WERI-Rb-1 (cell line): ENCODE measurements around the gene SLC25A3.

Experiments used
- DNase-seq: peaks from one replicate; pipeline ENCODE4 v3.0.0-alpha.2; 2020
- H3K27ac ChIP-seq: fragments of 250-450 bp; sonication (Bioruptor Pico); 2 replicates; pipeline ENCODE4 v1.5.1; 2020; ENCODE audit warnings: mild to moderate bottlenecking, moderate library complexity
- H3K27me3 ChIP-seq: fragments of 250-450 bp; sonication (Bioruptor Pico); 2 replicates; pipeline ENCODE4 v1.5.1; 2021; ENCODE audit warnings: mild to moderate bottlenecking, low read depth, moderate library complexity; ENCODE audit not compliant: insufficient read depth, severe bottlenecking
- H3K36me3 ChIP-seq: fragments of 250-450 bp; sonication (Bioruptor Pico); 2 replicates; pipeline ENCODE4 v1.5.1; 2020; ENCODE audit warnings: mild to moderate bottlenecking, moderate library complexity
- H3K4me3 ChIP-seq: 2 replicates; pipeline ENCODE4 v1.5.1; 2011; ENCODE audit warnings: low read depth, mild to moderate bottlenecking, control low read depth, low read length
- H3K9me3 ChIP-seq: fragments of 250-450 bp; sonication (Bioruptor Pico); 2 replicates; pipeline ENCODE4 v1.5.1; 2021; ENCODE audit warnings: mild to moderate bottlenecking, moderate library complexity; ENCODE audit not compliant: severe bottlenecking
- CTCF ChIP-seq: IDR thresholded peaks from 2 replicates; pipeline ENCODE4 v1.5.1; 2011; ENCODE audit warnings: low read depth, mild to moderate bottlenecking, control low read depth, inconsistent platforms, low read length

SLC25A3 gene

GRCh38 chr12:98578392-98578791 lies 15.1 kb upstream of the SLC25A3 start:
- Histone ChIP-seq H3K9me3 (no peaks in the 10 kb centered on the region), H3K4me3 (no peak overlapping the region), H3K27ac (no peak overlapping the region), H3K36me3 (no peaks in the 10 kb centered on the region), H3K27me3 (no peaks in the 10 kb centered on the region)
- no peak for DNase-seq
- no peak for TF ChIP-seq CTCF

- no peak overlapping the region for H3K4me3 ChIP-seq
- no peak overlapping the region for H3K27ac ChIP-seq
- TF ChIP-seq CTCF: no peak
- no peaks in the 10 kb centered on the region for H3K36me3 ChIP-seq
- H3K27me3 ChIP-seq: no peaks in the 10 kb centered on the region
- no peak for DNase-seq
- H3K9me3 ChIP-seq: no peaks in the 10 kb centered on the region
These were observed 14.7 kb upstream of the SLC25A3 start for GRCh38 chr12:98578821-98579220.

- no peak for TF ChIP-seq CTCF
- H3K36me3 ChIP-seq: no peaks in the 10 kb centered on the region
- H3K27ac ChIP-seq: no peak overlapping the region
- no peaks in the 10 kb centered on the region for H3K9me3 ChIP-seq
- no peak overlapping the region for H3K4me3 ChIP-seq
- H3K27me3 ChIP-seq: no peaks in the 10 kb centered on the region
- no peak for DNase-seq
These were observed 14.1 kb upstream of the SLC25A3 start for GRCh38 chr12:98579347-98579746.

- Histone ChIP-seq H3K36me3 (no peaks in the 10 kb centered on the region), H3K27ac (no peak overlapping the region), H3K9me3 (no peaks in the 10 kb centered on the region), H3K27me3 (no peaks in the 10 kb centered on the region), H3K4me3 (no peak overlapping the region)
- no peak for DNase-seq
- TF ChIP-seq CTCF: no peak
These were observed 13.7 kb upstream of the SLC25A3 start for GRCh38 chr12:98579835-98580234.

- no peak for DNase-seq
- Histone ChIP-seq H3K27me3 (no peaks in the 10 kb centered on the region), H3K9me3 (no peaks in the 10 kb centered on the region), H3K27ac (no peak overlapping the region), H3K36me3 (no peaks in the 10 kb centered on the region), H3K4me3 (no peak overlapping the region)
- TF ChIP-seq CTCF: no peak
These were observed 12.8 kb upstream of the SLC25A3 start for GRCh38 chr12:98580695-98581094.

- no peak for TF ChIP-seq CTCF
- Histone ChIP-seq H3K27me3 (no peaks in the 10 kb centered on the region), H3K4me3 (no peak overlapping the region), H3K27ac (no peak overlapping the region), H3K9me3 (no peaks in the 10 kb centered on the region), H3K36me3 (no peaks in the 10 kb centered on the region)
- no peak for DNase-seq
These were observed 12.4 kb upstream of the SLC25A3 start for GRCh38 chr12:98581101-98581500.
